A673 (cell line): Measurements from ENCODE around the gene SLC47A1.

Experiments
- CTCF ChIP-seq: fragments of 300-800, 200-600 bp; sonication (generic); conservative IDR thresholded peaks from 2 replicates; pipeline ENCODE4 v1.5.1; 2017; ENCODE audit warnings: low read depth, mild to moderate bottlenecking, antibody characterized with exemption, low read length, moderate library complexity, mixed read lengths
- EZH2 ChIP-seq: fragments of 200-600 bp; sonication (generic); IDR thresholded peaks from 2 replicates; pipeline ENCODE4 v1.6.1; 2017; ENCODE audit warnings: borderline replicate concordance, low read depth, mild to moderate bottlenecking, mixed read lengths, antibody characterized with exemption, low read length; ENCODE audit not compliant: poor library complexity, severe bottlenecking

GRCh38 chr17:19578545-19578944, 44.9 kb downstream of the SLC47A1 start:
- TF ChIP-seq CTCF (no peak), EZH2 (no peak)
